OCI-LY1 (cell line): ENCODE results near the gene PRF1.

Experiments used
- EZH2 ChIP-seq: fragments of 200-600 bp; sonication (generic), shearing (Covaris generic); IDR thresholded peaks from 2 replicates; pipeline ENCODE4 v1.8.0; 2017; ENCODE audit warnings: borderline replicate concordance, mixed run types, mild to moderate bottlenecking, antibody characterized with exemption, low read length, moderate library complexity, mixed read lengths
- TF ChIP-seq, protein P1 (sequence below): fragments of 200-600 bp; sonication (generic), shearing (Covaris generic); IDR thresholded peaks from 2 replicates; pipeline ENCODE4 v1.5.1; 2017; ENCODE audit warnings: mild to moderate bottlenecking, antibody characterized with exemption, low read length, moderate library complexity, mixed read lengths

GRCh38 chr10:70549351-70549961 lies 53.1 kb downstream of the PRF1 start:
- TF ChIP-seq, protein P1, sequence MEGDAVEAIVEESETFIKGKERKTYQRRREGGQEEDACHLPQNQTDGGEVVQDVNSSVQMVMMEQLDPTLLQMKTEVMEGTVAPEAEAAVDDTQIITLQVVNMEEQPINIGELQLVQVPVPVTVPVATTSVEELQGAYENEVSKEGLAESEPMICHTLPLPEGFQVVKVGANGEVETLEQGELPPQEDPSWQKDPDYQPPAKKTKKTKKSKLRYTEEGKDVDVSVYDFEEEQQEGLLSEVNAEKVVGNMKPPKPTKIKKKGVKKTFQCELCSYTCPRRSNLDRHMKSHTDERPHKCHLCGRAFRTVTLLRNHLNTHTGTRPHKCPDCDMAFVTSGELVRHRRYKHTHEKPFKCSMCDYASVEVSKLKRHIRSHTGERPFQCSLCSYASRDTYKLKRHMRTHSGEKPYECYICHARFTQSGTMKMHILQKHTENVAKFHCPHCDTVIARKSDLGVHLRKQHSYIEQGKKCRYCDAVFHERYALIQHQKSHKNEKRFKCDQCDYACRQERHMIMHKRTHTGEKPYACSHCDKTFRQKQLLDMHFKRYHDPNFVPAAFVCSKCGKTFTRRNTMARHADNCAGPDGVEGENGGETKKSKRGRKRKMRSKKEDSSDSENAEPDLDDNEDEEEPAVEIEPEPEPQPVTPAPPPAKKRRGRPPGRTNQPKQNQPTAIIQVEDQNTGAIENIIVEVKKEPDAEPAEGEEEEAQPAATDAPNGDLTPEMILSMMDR, result no peak
- no peak for TF ChIP-seq EZH2
